PFSK-1 (cell line): ENCODE results near the gene PFDN6.

Experiments
- POLR2AphosphoS5 ChIP-seq: IDR thresholded peaks from 2 replicates; pipeline ENCODE4 v1.6.1; 2012; ENCODE audit warnings: low read depth, mild to moderate bottlenecking, control low read depth, low read length, moderate library complexity
- SIN3A ChIP-seq: IDR thresholded peaks from 2 replicates; pipeline ENCODE4 v1.6.1; 2012; ENCODE audit warnings: mild to moderate bottlenecking, low read length, moderate library complexity, borderline replicate concordance; ENCODE audit not compliant: insufficient read depth
- TF ChIP-seq, protein P1 (sequence below), 2 experiments: IDR thresholded peaks; 2 replicates each; pipeline versions ENCODE4 v1.6.1 to v1.8.0; 2011 to 2012; ENCODE audit warnings: low read depth in 2 of 2, low read length in 2 of 2, control low read depth in 1 of 2, inconsistent platforms in 1 of 2, mild to moderate bottlenecking in 1 of 2, moderate library complexity in 1 of 2; ENCODE audit not compliant: insufficient read depth in 1 of 2

DNA sequence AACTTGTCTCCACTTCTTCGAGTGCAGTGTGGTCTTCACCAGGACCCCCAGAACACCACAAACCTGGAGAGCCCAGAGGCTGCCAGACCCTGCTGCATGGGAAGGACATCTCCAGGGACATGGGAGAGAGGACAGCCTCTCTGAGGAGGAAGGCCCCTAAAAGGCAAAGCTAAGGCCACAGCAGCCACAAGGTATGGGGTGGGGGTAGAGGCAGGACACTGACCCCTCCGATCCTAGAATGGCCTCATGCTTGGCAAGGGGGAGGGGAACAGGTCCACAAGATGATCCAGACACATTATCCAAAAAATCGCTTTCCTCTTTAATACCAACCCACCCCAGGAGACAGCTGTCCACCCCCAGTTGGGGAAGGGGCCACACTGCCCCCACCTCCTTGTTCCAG lies 10.6 kb upstream of the PFDN6 start:
- no peak for TF ChIP-seq POLR2AphosphoS5
- TF ChIP-seq, protein P1, sequence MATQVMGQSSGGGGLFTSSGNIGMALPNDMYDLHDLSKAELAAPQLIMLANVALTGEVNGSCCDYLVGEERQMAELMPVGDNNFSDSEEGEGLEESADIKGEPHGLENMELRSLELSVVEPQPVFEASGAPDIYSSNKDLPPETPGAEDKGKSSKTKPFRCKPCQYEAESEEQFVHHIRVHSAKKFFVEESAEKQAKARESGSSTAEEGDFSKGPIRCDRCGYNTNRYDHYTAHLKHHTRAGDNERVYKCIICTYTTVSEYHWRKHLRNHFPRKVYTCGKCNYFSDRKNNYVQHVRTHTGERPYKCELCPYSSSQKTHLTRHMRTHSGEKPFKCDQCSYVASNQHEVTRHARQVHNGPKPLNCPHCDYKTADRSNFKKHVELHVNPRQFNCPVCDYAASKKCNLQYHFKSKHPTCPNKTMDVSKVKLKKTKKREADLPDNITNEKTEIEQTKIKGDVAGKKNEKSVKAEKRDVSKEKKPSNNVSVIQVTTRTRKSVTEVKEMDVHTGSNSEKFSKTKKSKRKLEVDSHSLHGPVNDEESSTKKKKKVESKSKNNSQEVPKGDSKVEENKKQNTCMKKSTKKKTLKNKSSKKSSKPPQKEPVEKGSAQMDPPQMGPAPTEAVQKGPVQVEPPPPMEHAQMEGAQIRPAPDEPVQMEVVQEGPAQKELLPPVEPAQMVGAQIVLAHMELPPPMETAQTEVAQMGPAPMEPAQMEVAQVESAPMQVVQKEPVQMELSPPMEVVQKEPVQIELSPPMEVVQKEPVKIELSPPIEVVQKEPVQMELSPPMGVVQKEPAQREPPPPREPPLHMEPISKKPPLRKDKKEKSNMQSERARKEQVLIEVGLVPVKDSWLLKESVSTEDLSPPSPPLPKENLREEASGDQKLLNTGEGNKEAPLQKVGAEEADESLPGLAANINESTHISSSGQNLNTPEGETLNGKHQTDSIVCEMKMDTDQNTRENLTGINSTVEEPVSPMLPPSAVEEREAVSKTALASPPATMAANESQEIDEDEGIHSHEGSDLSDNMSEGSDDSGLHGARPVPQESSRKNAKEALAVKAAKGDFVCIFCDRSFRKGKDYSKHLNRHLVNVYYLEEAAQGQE (IDR thresholded peaks at IDR 0.05; ENCODE audit: insufficient read depth in 1 of 2, low read depth in 2 of 2, low read length in 2 of 2): no peak
- no peak for TF ChIP-seq SIN3A
